ENCODE measurements around the gene MANSC4.

Gene MANSC4

DNA sequence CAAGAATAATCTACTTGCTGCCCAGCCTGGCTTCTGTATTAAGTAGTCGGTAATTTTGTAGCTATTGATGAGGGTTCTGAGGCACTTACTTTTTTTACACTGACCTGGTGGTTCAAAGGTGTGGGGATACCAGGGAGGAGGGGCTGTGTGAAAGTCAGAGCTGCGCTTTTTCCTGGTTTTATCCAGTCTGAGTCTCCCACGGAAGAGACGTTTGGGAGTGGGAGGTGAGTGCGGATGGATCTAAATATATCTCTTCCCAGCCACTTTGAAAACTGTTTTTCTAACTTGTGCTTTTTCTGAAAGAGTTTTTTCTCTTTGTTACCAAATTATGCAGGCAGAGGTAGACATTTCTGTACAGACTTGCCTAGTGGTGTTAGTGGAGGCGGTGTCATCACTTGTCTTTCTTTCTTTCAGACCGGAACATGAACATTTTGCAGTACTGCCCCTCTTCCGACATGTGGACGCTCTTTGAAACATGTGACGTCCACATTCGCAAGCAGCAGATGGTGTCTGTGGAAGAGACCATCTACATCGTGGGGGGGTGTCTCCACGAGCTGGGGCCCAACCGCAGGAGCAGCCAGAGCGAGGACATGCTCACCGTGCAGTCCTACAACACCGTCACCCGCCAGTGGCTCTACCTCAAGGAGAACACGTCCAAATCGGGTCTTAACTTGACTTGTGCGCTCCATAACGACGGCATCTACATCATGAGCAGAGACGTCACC lies 17.4 kb upstream of the MANSC4 start:
- DNase-seq, result no peak

DNA sequence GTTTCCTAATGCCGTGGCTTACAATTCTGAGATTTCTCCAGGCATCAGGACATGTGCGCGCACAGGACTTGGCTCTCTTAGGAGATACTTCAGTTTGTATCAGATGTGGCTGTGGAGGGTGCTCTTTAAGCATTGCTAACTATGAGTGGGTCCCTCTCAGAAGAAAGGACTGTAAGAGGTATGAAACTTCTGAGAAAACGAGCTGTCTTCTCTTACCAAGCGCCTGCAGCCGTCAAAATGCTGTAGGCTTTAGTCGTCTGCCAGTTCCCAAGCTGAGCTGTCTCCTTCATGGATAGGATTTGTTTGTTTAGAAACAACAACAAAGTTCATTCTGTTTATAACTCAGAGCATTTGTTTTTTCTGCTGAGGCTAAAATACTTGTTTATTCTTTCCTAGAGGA lies 16.1 kb upstream of the MANSC4 start:
- DNase-seq, result no peak

DNA sequence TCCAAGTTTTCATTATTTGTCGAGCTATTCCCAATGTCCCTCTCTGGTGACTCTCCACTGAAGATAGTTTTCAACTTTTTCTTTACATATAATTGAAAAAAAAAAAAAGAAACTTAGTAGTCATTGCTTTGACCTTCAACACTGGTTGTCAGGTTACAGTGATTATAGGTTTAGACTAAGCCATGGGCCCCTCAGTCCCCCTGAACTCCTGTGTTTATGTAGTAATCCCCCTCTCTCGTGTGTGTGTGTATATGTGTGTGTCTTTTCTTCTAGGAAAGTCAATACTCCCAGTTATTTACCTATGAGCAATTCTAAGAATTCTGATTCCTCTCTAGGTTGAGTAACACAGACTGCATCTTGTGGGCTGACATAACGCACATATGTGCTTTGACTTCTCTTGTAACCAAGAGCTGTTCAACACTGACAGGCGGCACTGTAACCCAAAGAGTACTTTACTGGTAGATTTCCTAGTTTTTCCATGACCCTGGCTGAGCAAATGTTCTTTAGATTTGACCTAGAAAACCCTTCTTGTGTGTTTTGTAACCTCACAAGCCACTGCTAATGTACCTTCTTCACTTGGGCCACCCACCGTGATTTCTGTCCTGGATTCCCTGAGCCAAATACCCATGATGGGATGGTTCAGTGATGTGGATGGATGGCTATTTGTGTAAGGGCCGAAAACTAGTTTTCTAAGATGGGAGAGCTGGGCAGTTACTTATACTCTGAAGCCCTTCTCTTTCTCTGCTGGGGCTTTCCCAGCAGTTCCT lies 15.0 kb upstream of the MANSC4 start:
- no peak for DNase-seq

DNA sequence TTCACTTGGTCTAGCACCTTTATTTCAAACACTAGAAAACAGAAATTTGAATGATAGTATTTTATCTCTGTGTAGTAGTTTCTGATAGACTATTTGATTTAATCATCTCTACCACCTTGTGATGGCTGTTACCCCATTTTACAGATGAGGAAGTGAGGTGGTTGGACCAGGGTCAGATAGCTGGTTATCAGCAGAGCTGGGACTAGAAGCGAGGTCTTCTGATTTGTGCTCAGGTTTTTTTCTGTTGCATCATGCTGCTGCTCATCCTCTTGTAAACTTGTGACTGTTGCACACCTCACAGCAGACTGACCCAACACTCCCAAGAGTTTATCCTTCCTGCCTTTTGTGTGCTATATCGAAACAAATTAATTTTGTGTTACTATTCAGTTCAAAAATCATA lies 10.1 kb upstream of the MANSC4 start:
- DNase-seq, result no peak

DNA sequence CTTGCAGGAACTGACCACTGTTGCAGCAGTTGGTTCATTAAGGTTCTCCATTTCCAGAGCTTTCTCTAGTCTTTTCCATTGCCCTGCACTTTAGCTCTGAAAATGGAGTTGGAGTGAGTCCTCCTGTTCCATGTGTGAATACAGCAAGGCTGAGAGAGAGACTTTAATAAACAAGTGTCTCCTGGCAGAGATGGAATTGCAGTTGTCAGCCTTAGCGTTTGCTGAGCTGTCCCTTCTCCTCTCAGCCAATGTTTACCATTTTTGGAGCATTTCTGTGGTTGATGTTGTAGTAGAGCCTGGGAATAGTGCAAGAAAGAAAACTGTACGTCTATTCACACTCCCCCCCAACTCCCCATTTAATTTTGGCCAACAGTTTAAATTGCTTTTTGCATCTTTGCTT lies 7.5 kb upstream of the MANSC4 start:
- DNase-seq, result no peak

DNA sequence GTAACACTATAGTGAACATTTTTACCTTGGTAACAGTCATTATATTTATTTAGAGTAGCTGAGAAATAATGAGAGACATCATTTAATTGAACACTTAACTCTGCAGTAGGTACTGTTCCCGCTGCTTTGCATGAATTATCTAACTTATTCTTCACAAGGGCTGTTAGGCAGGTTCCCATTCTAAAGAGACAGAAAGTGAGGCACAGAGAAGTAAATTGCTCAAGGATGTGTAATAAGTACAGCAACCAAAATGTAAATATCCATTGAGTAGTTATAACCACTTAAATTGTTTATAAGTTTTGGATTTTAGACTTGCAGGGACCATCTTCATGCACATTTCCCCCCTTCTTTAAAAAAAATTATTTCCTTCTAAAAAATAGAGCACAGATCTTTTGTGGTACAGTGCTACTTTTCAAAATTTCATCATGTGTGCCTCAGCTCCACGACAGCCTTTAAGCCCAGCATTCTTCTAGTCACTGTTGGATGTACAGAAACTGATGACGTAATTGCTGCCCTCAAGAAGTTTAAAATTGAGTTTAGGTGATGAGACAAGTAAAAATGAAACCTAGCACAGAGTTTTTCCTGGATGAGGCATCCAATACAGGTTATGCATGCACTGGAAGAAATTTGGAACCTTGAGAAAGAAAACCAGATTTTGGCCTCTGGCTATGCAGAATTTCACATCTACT lies 6.0 kb upstream of the MANSC4 start:
- peak; percentile 23 for DNase-seq

DNA sequence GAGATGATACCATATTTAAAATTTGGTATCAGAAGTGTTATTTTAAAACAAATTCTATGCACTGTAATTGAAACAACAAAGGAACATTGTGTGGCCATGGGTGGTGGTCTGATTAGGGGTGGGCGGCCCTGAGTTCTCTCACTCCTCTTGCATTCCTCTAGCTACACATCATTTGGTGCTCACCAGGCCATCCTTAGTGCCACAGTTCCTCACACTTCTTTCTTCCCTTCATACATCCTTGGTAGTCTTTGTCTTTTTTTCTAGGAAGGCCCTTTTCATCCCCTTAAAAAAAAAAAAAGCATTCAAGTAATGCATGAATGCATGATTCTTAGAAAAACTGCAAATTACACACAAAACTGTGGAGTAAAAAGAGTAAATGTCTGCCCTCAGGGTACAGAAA lies 2.4 kb upstream of the MANSC4 start:
- DNase-seq, result no peak

DNA sequence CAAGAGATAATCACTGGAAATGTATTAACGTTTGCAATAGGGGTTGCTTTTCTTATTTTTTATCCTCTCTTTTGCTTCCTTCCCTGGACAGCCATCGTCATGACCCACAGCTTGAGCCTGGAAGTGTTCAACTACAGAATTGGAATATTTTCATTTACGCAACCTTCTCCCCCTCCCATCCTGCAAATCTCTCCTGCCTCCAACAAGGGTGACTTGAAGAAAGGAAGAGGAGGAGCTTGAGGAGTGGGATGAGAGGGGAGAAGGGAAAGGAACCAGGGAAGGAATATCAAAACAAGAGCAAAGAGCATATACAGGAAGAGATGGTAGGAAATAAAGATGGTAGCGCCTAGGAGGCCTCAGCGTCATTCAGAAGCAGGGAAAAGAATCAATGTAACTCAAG lies 1.6 kb upstream of the MANSC4 start:
- no peak for DNase-seq

DNA sequence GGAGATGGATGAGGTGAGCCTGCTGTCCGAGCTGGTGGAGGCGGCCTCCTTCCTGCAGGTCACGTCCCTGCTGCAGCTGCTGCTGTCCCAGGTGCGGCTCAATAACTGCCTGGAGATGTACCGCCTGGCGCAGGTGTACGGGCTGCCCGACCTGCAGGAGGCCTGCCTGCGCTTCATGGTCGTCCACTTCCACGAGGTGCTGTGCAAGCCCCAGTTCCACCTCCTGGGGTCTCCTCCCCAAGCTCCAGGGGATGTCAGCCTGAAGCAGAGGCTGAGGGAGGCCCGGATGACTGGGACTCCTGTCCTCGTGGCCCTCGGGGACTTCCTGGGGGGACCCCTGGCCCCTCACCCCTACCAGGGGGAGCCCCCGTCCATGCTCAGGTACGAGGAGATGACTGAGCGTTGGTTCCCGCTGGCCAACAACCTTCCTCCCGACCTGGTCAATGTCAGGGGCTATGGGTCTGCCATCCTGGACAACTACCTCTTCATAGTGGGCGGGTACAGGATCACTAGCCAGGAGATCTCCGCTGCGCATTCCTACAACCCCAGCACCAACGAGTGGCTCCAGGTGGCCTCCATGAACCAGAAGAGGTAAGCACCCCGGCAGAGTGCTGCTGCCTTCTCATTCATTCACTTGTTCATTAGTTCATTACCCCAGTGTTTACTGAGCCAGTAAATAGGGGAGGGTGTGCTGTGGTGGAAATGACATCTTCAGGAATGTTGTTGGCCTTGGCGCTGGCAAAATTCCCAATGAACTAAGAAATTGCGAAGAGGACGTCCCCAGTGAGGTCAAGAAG lies 774 bp upstream of the MANSC4 start:
- no peak for DNase-seq

DNA sequence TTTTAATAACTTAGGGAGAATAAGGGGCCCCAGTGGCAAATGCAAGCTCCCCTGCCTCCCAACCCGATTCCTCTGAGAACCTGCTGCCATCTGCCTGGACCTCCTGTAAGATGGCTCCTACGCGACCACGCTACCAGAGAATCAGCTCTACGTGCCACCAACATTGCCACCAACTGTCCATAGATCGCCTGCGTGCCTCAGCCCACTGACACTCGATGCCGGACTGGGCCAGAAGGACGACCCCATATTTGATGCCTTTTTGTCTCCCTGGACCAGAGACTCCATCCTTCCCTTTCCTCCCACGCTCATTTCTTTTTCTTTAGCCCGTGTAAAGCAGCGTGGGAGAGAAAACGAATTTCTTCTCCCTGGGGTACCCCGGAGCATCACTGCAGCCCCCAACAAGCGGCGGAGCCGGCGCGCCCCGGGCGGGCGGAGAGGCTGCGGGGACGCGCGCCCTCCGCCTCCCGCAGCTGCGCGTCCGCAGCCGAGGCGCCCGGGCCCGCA lies 568 bp downstream of the MANSC4 start:
- DNase-seq, result no peak

DNA sequence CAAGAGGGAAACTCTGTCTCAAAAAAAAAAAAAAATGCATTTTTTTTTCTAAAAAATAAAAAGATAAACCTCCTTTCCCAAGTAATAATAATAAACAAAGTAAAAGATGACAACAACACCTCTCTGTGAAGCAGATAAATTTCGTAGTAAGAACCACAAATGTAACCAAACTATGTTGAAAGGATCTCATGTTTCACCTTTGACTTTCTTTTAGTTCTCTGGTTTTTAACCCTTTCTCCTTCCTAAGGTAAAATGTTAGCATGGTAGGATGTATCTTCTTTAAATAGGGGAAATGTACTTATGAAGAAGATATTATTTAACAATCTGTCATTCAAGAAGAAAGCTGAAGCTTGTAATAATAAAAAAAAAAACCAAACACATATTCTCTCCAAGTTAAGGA lies 1.8 kb downstream of the MANSC4 start:
- no peak for DNase-seq

DNA sequence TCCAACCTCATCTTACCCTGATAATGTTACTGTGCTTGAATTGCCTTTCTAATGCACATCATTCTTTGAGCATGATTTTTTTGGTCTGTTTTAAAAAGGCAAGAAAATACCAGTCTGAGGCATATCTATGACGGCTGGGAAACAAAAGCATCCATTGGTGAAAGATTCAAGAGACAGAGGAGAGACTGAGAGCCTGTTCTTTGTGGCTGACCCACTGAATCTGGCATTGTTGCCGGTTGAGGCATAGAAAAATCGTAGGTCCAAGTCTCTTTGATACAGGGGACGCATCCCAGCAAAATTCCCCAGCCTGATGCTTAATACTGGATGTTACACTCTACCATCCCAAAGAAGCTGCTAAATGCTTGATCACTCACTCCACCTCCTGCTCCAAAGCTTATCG lies 2.9 kb downstream of the MANSC4 start:
- no peak for DNase-seq

DNA sequence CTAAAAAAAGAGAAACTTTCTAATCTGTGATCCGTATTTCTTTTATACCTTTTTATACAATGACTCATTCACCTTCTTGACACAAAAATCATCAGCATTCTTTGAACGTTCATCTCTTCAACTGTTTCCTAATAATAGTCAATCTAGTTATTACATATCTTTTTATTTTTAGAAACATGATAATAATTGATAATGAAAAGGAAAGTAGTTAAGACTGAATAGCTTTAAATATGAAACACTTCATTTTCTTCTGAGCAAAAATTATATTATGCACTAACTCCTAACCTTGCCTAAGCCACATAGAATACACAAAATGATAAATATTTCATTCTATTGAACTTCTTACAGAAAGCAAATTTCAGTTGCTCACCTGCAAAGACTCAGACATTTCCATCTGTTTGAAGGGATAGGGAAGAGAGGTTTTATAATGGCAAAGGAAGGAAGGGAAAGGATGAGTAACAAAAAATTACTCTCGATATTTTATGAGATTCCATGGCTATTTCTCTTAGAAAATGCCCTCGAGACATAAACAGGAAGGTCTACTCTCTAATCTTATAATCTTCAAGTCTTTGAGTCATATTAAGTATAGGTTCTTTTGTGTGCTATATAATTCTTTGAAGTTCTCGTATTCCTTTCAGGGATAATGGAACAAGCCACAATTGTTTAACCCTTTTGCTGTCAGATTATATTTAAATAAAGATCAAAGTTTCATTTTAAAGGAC lies 7.5 kb downstream of the MANSC4 start:
- no peak for DNase-seq

DNA sequence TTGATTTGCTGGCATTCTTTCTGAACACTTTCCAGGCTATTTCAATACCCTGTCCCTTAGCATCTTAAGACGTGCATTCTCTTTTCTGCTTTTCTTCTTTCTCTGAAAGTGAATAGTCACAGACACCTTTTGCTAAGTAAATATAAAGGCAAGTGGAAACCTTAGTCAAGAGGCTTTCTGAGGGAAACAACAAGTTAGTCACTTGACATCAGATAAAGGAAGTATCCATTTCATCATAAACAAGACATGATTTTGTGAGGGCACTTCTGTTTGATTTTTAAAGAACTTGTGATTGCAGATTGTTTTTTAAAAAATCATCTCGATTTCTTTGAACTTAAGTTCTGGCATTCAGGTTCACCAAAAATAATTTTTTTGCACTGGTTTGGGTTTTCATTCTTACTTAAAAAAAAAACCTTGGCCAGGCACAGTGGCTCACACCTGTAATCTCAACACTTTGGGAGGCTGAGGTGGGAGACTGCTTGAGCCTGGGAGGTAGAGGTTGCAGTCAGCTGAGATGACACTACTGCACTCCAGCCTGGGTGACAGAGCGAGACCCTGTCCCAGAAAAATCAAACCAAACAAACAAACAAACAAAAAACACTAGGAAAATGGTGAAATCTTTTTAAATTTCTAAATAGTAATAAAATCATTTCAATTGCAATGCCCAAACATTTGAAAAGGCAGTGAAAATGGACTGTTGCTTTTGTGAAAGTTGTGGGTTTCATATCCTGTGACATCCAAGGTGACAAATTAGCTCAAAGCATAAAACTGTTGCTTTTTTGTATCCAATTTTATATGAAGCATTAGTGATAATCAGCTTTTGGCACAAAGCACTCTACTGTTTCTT lies 8.3 kb downstream of the MANSC4 start:
- DNase-seq, result no peak

DNA sequence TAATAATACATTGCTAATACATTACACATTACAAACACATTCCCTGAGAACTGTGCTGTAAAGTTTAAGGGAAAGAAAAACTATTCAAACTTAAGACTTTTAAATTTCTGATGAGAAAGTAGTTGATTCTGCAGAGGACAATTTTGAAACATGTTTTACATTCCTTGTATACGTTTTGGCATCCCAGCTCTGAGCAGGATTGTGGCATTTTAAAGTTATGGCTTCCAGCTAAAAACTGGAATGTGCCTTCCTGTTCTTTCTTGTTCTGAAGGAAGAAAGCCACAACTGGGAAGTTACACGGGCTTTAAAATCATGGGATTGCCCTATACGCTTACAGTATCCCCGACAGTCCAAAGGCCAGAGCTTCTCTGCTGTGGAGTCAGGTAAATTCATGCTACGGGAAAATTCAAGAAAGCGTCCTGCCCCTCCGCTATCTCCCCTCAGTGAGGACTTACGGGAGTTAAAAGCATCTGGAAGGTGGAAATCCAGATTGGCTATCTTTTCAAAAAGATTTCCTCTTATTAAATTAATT lies 10.8 kb downstream of the MANSC4 start:
- DNase-seq, result no peak

DNA sequence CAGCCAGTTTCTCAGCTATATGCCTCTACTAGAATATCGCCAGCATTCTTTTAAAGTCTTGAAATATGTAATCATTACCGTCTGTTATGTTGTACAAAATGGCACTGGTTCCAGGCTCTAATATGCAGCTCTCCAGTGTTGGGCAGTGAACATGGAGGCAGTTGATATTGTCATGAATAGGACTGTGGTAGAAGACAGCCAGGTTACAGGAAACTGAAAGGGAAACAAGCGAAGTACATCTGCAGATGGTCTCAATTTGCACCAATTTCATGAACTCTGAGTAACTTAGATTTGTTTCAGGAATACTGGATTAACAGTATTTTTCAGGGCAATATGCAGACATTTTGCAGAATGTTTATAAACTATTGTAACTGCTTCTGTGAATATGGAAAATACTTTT lies 13.4 kb downstream of the MANSC4 start:
- no peak for DNase-seq

DNA sequence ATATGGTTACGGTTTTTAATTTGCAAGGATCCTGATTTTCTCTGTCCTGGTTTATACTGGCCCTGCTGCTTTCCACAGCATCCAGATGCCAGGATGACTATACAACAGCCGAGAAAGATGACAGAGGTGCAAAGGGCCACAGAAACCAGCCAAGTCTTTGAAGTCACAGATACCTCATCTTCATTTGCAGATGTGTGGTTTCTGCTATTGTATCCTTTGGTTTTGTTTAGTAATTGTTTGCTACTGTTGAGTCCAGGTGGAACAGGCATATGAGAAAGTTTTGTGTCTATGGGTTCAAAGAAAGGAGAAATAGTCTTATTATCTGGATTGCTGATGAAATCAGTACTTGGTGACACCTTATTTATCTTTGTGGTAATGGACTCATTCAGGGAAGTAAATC lies 17.3 kb downstream of the MANSC4 start:
- DNase-seq, result no peak

DNA sequence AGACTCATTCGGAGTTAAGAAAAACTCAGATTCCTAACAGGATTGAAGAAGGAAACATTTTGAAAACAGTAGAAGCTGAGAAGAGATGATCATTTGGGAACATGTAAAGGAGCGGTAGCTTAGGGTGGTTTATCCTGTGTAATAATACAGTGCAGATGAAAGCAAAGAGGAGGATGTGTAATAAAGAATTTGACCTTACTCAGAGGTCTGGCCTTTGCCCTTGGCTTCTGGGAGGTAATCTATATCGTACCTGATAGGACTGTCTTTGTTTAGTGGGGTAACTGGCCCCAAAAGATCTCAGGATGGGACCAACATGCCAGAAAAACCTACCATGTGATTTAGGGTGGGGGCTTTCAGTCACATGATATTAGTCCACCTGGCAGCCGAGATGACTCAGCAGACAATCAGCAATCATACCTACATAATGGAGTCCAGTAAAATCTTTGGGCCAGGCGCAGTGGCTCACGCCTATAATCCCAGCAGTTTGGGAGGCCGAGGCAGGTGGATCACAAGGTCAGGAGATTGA lies 23.3 kb downstream of the MANSC4 start:
- DNase-seq, result no peak

DNA sequence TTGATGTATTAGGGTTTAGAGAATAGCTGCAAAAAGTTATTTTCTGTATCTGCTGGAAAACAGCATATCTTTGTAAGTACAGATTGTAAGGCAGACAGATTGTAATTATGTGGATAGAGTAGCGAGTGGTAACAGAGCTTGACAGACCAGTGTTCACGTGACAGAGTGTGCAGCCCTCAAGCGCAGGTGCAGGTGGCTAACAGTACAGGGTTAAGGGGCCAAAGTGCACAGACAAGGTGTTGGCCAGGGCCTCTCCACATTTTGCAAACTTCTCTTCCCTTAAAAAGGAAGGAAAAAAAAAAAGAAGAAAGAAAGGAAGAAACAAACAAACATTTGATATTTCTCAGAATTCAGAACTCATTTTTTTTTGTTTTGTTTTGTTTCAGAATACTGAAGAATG lies 25.2 kb downstream of the MANSC4 start:
- DNase-seq, result no peak

DNA sequence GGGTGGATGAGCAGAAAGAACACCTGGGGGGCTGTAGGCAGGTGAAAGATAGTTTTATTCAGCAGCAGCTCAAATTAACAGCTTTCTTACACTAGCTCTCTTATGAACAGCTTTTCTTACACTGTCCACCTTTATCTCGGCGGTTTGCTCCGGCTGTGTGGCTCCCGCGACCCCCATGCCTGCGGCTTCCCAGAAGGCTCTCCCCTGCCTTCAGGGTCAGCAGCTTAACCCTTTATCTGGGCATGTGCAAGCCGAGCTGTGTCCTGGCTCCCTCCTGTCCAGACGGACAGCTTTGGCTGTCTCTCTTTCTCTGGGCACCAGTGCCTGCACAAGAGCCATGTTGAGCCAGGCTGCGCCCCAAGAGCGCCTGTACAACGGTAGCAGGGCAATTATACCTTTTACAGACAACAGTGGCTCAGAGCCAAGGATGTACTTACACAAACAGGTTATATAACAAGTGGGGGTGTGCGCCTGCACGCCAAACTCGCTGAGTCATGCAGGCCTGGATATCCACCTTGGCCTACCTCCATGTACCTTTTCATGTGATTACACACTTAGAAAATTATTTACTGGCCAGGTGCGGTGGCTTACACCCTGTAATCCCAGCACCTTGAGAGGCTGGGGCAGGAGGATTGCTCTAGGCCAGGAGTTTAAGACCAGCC lies 28.5 kb downstream of the MANSC4 start:
- DNase-seq, result no peak
